CD4-positive, alpha-beta T cell treated with Interleukin-15 for 1 hour (primary cell): ENCODE results near the gene SSPN.

ENCODE experiments used
- DNase-seq: peaks from one replicate; pipeline ENCODE4 v3.0.0-alpha.2; 2020

The SSPN gene

GRCh38 chr12:26195250-26195640, at the start of gene SSPN:
TSS of gene SSPN (plus strand) at chr12:26195573. CDS start at chr12:26195673, 100 bp downstream.
- DNase-seq, result no peak

GRCh38 chr12:26148291-26148690, 47.1 kb upstream of the SSPN start:
- DNase-seq, result no peak

- DNase-seq, result no peak
These were observed 45.3 kb upstream of the SSPN start for GRCh38 chr12:26149968-26150500.

- DNase-seq, result no peak
These were observed 44.5 kb upstream of the SSPN start for GRCh38 chr12:26150736-26151450.

GRCh38 chr12:26152507-26153102, 42.8 kb upstream of the SSPN start:
- no peak for DNase-seq

GRCh38 chr12:26153421-26154154, 41.8 kb upstream of the SSPN start:
- DNase-seq, result no peak

GRCh38 chr12:26156201-26156871, 39.0 kb upstream of the SSPN start:
- DNase-seq, result peak; percentile 59

- no peak for DNase-seq
These were observed 38.4 kb upstream of the SSPN start for GRCh38 chr12:26157001-26157400.

GRCh38 chr12:26158078-26158764, 37.2 kb upstream of the SSPN start:
- DNase-seq, result peak; percentile 19

GRCh38 chr12:26162174-26162573, 33.2 kb upstream of the SSPN start:
- no peak for DNase-seq

- DNase-seq, result peak; percentile 19
These were observed 32.5 kb upstream of the SSPN start for GRCh38 chr12:26162905-26163304.

GRCh38 chr12:26164118-26164517, 31.3 kb upstream of the SSPN start:
- no peak for DNase-seq

GRCh38 chr12:26172013-26172412, 23.4 kb upstream of the SSPN start:
- DNase-seq, result no peak

GRCh38 chr12:26172539-26172938, 22.8 kb upstream of the SSPN start:
- DNase-seq, result no peak

- no peak for DNase-seq
These were observed 22.3 kb upstream of the SSPN start for GRCh38 chr12:26172946-26173552.

GRCh38 chr12:26176725-26177124, 18.6 kb upstream of the SSPN start:
- DNase-seq, result no peak

GRCh38 chr12:26177283-26177682, 18.1 kb upstream of the SSPN start:
- DNase-seq, result no peak

GRCh38 chr12:26179826-26180225, 15.5 kb upstream of the SSPN start:
- no peak for DNase-seq

GRCh38 chr12:26182377-26182776, 13.0 kb upstream of the SSPN start:
- DNase-seq, result no peak

GRCh38 chr12:26185532-26186320, 9.6 kb upstream of the SSPN start:
- DNase-seq, result no peak
